Neural progenitor cell (in vitro differentiated cells): ENCODE results near the gene CD300E. TPM values are rescaled to one million over a fixed set of nuclear protein-coding genes. Genes with fewer than 3 reads are reported as not detected.
A peak's percentile ranks its signal among the peaks of the same experiment; 100 is the strongest.

Experiments
- DNase-seq: peaks from one replicate; pipeline ENCODE4 v3.0.0-alpha.2; 2016; ENCODE audit warnings: low spot score
- H2AFZ ChIP-seq: fragments of 200-600 bp; sonication (generic); replicated peaks from 2 replicates; pipeline ENCODE4 v1.6.1; 2016; ENCODE audit warnings: antibody characterized with exemption
- H3F3A ChIP-seq: fragments of 200-600 bp; sonication (generic); 2 replicates; pipeline ENCODE4 v1.6.1; 2016; ENCODE audit warnings: antibody characterized with exemption, low read depth
- H3K27ac ChIP-seq: fragments of 200-600 bp; sonication (generic); 2 replicates; pipeline ENCODE4 v1.5.1; 2016; ENCODE audit warnings: mild to moderate bottlenecking
- H3K27me3 ChIP-seq: fragments of 200-600 bp; sonication (generic); 2 replicates; pipeline ENCODE4 v1.6.1; 2016; ENCODE audit warnings: mild to moderate bottlenecking, moderate library complexity
- H3K36me3 ChIP-seq: fragments of 200-600 bp; sonication (generic); 2 replicates; pipeline ENCODE4 v1.5.1; 2016
- H3K4me1 ChIP-seq: fragments of 200-600 bp; sonication (generic); 2 replicates; pipeline ENCODE4 v1.6.1; 2016; ENCODE audit warnings: mixed run types
- H3K4me2 ChIP-seq: fragments of 200-600 bp; sonication (generic); 2 replicates; pipeline ENCODE4 v1.6.1; 2016
- H3K4me3 ChIP-seq: fragments of 200-600 bp; sonication (generic); 2 replicates; pipeline ENCODE4 v1.5.1; 2016
- H3K79me2 ChIP-seq: fragments of 200-600 bp; sonication (generic); 2 replicates; pipeline ENCODE4 v1.6.1; 2016; ENCODE audit warnings: low read depth
- H3K9ac ChIP-seq: fragments of 200-600 bp; sonication (generic); 2 replicates; pipeline ENCODE4 v1.6.1; 2016
- H3K9me3 ChIP-seq: fragments of 200-600 bp; sonication (generic); 2 replicates; pipeline ENCODE4 v1.5.1; 2016; ENCODE audit warnings: low read depth
- H4K20me1 ChIP-seq: fragments of 200-600 bp; sonication (generic); 2 replicates; pipeline ENCODE4 v1.6.1; 2016; ENCODE audit warnings: low read depth
- H3K27ac Mint-ChIP-seq: 3 replicates; pipeline ENCODE4 v1.8.0; 2021; ENCODE audit warnings: mixed read lengths
- H3K27me3 Mint-ChIP-seq: 2 replicates; pipeline ENCODE4 v1.8.0; 2022; ENCODE audit warnings: low read depth, mild to moderate bottlenecking, inconsistent platforms, moderate library complexity, mixed read lengths; ENCODE audit not compliant: insufficient read depth
- H3K36me3 Mint-ChIP-seq: 3 replicates; pipeline ENCODE4 v1.8.0; 2021; ENCODE audit warnings: mixed read lengths
- H3K4me1 Mint-ChIP-seq: 3 replicates; pipeline ENCODE4 v1.8.0; 2021; ENCODE audit warnings: mixed read lengths
- H3K4me3 Mint-ChIP-seq: 3 replicates; pipeline ENCODE4 v1.8.0; 2021; ENCODE audit warnings: mild to moderate bottlenecking, moderate library complexity, mixed read lengths
- H3K9me3 Mint-ChIP-seq: 3 replicates; pipeline ENCODE4 v1.8.0; 2020; ENCODE audit warnings: mixed read lengths
- EZH2 ChIP-seq: fragments of 200-600 bp; sonication (generic); IDR thresholded peaks from 2 replicates; pipeline ENCODE4 v1.6.1; 2017; ENCODE audit warnings: antibody characterized with exemption, mild to moderate bottlenecking, moderate library complexity
- EZH2phosphoT487 ChIP-seq: fragments of 200-600 bp; sonication (generic); IDR thresholded peaks from 2 replicates; pipeline ENCODE4 v1.6.1; 2017; ENCODE audit warnings: antibody characterized with exemption
- total RNA-seq: library from RNA; depleted of rRNA; stranded (reverse); fragments of >200 nt; gene quantifications from 2 replicates; pipeline ENCODE4 v1.2.3, GENCODE V29; 2015; ENCODE audit warnings: low replicate concordance
- TF ChIP-seq, protein P1 (sequence below): fragments of 200-600 bp; sonication (generic); IDR thresholded peaks from 2 replicates; pipeline ENCODE4 v1.5.1; 2017; ENCODE audit warnings: antibody characterized with exemption, mild to moderate bottlenecking

The CD300E gene
- total RNA-seq, 1 donor from 2014 or later, result not detected

DNA sequence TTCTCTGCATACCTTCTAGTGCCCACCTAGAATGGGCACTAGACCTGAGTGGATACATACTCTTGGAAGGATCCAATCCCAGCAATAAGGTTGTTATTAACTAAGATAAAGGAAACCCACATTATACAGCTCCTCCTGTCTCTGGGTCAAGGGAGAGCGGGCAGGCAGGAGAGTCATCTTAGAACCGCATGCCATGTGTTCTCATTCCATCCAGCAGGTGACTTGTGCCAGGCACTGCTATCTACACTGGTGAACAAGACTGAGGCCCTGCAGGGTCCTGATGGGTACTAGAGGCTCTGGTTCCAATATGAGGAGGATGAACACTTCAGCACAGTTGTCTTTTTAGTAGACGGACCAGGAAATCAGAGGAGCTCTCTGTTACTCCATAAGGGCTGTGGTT is 50.4 kb downstream of the CD300E start:
- Histone ChIP-seq H3K27ac (no peak overlapping the region), H2AFZ (no peak overlapping the region), H3K9me3 (no peaks in the 10 kb centered on the region), H3K79me2 (no peaks in the 10 kb centered on the region), H3K4me3 (no peak overlapping the region), H3K9ac (no peak overlapping the region), H4K20me1 (no peaks in the 10 kb centered on the region), H3K4me1 (no peaks in the 10 kb centered on the region), H3K27me3 (peaks cover 24% of the 10 kb centered on the region), H3K36me3 (no peaks in the 10 kb centered on the region), H3K4me2 (no peak overlapping the region), H3F3A (no peaks in the 10 kb centered on the region)
- Mint-ChIP-seq H3K27me3 (peaks cover 15% of the 10 kb centered on the region), H3K4me1 (no peaks in the 10 kb centered on the region), H3K4me3 (no peak overlapping the region), H3K36me3 (no peaks in the 10 kb centered on the region), H3K9me3 (no peaks in the 10 kb centered on the region), H3K27ac (no peak overlapping the region)
- no peak for DNase-seq
- TF ChIP-seq EZH2 (no peak), EZH2phosphoT487 (no peak)
- TF ChIP-seq, protein P1, sequence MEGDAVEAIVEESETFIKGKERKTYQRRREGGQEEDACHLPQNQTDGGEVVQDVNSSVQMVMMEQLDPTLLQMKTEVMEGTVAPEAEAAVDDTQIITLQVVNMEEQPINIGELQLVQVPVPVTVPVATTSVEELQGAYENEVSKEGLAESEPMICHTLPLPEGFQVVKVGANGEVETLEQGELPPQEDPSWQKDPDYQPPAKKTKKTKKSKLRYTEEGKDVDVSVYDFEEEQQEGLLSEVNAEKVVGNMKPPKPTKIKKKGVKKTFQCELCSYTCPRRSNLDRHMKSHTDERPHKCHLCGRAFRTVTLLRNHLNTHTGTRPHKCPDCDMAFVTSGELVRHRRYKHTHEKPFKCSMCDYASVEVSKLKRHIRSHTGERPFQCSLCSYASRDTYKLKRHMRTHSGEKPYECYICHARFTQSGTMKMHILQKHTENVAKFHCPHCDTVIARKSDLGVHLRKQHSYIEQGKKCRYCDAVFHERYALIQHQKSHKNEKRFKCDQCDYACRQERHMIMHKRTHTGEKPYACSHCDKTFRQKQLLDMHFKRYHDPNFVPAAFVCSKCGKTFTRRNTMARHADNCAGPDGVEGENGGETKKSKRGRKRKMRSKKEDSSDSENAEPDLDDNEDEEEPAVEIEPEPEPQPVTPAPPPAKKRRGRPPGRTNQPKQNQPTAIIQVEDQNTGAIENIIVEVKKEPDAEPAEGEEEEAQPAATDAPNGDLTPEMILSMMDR, result peak; percentile 6

DNA sequence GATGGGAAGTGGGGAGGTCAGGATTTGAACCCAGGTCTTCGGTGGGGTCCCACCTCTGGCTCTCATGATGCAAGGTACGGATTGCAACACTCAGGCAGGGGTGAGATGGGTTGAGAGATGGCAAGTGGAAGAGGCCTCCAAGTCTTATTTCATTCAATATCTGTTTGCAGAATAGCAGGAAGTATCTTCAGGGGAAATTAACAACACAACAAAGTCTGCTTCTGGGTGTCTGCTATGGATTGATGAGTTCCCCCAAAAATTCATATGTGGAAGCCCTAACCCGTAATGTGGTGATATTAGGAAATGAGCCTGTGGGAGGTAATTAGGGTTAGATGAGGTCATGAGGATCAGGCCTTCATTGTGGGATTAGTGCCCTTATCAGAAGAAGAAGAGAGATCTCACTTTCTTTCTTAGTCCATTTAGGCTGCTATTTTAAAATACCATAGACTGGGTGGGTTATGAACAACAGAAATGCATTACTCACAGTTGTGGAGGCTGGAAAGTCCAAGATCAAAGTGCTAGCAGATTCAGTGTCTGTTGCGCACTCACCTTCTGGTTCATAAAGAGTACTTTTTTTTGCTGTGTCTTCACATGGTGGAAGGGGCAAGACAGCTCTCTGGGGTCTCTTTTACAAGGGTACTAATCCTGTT is 51.8 kb downstream of the CD300E start:
- no peaks in the 10 kb centered on the region for H4K20me1 ChIP-seq
- no peak overlapping the region for H3K4me3 ChIP-seq
- H3K79me2 ChIP-seq, result no peaks in the 10 kb centered on the region
- Mint-ChIP-seq H3K4me3 (no peak overlapping the region), H3K27me3 (peaks cover 12% of the 10 kb centered on the region), H3K36me3 (no peaks in the 10 kb centered on the region), H3K27ac (no peak overlapping the region), H3K9me3 (no peaks in the 10 kb centered on the region), H3K4me1 (no peaks in the 10 kb centered on the region)
- no peaks in the 10 kb centered on the region for H3F3A ChIP-seq
- H2AFZ ChIP-seq, result no peak overlapping the region
- TF ChIP-seq, protein P1, result no peak
- no peak for TF ChIP-seq EZH2phosphoT487
- no peak for TF ChIP-seq EZH2
- H3K27me3 ChIP-seq, result peaks cover 24% of the 10 kb centered on the region
- no peak overlapping the region for H3K4me2 ChIP-seq
- H3K4me1 ChIP-seq, result no peaks in the 10 kb centered on the region
- DNase-seq, result no peak
- no peaks in the 10 kb centered on the region for H3K9me3 ChIP-seq
- no peak overlapping the region for H3K27ac ChIP-seq
- no peak overlapping the region for H3K9ac ChIP-seq
- H3K36me3 ChIP-seq, result no peaks in the 10 kb centered on the region

- no peaks in the 10 kb centered on the region for H3K79me2 ChIP-seq
- H3K27me3 ChIP-seq, result peaks cover 13% of the 10 kb centered on the region
- Mint-ChIP-seq H3K36me3 (no peaks in the 10 kb centered on the region), H3K4me1 (no peaks in the 10 kb centered on the region), H3K4me3 (no peak overlapping the region), H3K27me3 (peaks cover 8% of the 10 kb centered on the region), H3K9me3 (no peaks in the 10 kb centered on the region), H3K27ac (no peak overlapping the region)
- TF ChIP-seq, protein P1, result no peak
- TF ChIP-seq EZH2phosphoT487 (no peak), EZH2 (no peak)
- H3K4me2 ChIP-seq, result no peak overlapping the region
- no peaks in the 10 kb centered on the region for H3K9me3 ChIP-seq
- H2AFZ ChIP-seq, result no peak overlapping the region
- H3K36me3 ChIP-seq, result no peaks in the 10 kb centered on the region
- no peaks in the 10 kb centered on the region for H3K4me1 ChIP-seq
- H3F3A ChIP-seq, result no peaks in the 10 kb centered on the region
- H3K9ac ChIP-seq, result no peak overlapping the region
- H3K27ac ChIP-seq, result no peak overlapping the region
- H4K20me1 ChIP-seq, result no peaks in the 10 kb centered on the region
- H3K4me3 ChIP-seq, result no peak overlapping the region
- no peak for DNase-seq
Measured at GRCh38 chr17:74569020-74570003, 54.2 kb downstream of the CD300E start.
